Measurements from ENCODE around the gene B9D1.

- TF ChIP-seq ZNF384 (IDR thresholded peaks at IDR 0.05) (no peak), ARNT (IDR thresholded peaks at IDR 0.05) (no peak)
Measured at GRCh38 chr17:19311016-19311415, 51.5 kb downstream of the B9D1 start.
